ENCODE measurements around the gene NOL4L.

Gene NOL4L

DNA sequence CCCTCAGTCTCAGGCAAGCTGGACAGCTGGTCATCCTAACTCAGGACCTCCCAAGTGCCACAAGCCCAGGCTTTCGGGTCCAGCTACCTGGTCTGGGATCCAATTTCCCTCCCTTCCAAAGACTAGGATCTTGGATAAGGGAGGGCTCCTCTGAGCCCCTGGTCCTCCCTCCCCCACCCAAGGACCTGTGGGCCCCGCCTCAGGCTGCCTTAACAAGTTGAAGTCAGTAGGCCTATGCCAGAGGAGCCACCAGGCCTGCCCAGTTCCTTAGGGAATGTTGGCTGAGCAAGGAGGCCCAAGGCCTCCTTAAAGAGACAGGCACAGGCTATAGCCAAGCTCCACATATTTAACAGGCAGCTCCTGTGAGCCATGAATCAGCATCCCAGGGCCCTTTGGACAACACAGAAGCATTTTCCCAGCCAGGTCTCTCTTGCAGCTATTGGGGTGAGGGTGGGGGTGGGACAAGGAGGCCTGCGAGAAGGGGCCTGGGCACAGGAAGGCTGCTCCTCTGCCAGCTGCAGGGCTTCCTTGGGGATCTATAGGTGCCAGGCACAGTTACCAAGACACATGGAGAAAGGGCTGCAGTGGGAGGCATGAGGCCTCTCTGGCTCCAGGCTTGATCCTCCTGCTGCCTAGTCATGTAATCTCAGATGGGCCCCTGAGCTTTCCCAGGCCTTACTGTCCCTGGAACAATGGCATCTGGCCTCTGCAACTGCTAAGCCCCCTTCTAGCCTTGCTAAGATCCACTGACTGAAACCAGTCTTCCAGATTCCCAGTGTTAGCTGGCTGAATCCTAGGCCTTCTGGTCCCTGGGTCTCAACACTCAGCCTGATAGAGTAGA, 27.4 kb upstream of the NOL4L start:
- TF ChIP-seq, protein P1, sequence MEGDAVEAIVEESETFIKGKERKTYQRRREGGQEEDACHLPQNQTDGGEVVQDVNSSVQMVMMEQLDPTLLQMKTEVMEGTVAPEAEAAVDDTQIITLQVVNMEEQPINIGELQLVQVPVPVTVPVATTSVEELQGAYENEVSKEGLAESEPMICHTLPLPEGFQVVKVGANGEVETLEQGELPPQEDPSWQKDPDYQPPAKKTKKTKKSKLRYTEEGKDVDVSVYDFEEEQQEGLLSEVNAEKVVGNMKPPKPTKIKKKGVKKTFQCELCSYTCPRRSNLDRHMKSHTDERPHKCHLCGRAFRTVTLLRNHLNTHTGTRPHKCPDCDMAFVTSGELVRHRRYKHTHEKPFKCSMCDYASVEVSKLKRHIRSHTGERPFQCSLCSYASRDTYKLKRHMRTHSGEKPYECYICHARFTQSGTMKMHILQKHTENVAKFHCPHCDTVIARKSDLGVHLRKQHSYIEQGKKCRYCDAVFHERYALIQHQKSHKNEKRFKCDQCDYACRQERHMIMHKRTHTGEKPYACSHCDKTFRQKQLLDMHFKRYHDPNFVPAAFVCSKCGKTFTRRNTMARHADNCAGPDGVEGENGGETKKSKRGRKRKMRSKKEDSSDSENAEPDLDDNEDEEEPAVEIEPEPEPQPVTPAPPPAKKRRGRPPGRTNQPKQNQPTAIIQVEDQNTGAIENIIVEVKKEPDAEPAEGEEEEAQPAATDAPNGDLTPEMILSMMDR (IDR thresholded peaks at IDR 0.05; ENCODE audit: borderline replicate concordance, insufficient read depth, low read depth, low read length): no peak
- no peak overlapping the region for H3K4me3 ChIP-seq (ENCODE audit: low read depth, low read length)

DNA sequence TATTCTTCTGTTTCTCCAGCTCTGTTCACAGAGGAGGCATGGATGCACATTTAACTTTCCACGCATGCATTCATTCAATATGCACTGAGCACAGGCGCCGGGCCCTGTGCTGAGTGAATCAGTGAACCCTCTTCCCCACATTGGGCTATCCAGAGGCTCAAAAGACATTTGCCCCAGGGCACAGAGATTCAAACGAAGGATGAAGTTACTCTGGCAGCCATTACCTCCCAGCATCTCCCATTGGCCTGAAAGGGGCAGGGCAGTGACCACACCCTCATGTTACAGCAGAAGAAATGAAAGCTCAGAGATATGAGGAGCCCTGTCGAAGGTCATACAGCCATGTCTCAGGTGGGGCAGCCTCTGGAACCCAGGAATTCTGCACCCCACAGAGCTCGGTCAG, 26.7 kb upstream of the NOL4L start:
- TF ChIP-seq, protein P1 (IDR thresholded peaks at IDR 0.05; ENCODE audit: borderline replicate concordance, insufficient read depth, low read depth, low read length): no peak
- no peak overlapping the region for H3K4me3 ChIP-seq (ENCODE audit: low read depth, low read length)

DNA sequence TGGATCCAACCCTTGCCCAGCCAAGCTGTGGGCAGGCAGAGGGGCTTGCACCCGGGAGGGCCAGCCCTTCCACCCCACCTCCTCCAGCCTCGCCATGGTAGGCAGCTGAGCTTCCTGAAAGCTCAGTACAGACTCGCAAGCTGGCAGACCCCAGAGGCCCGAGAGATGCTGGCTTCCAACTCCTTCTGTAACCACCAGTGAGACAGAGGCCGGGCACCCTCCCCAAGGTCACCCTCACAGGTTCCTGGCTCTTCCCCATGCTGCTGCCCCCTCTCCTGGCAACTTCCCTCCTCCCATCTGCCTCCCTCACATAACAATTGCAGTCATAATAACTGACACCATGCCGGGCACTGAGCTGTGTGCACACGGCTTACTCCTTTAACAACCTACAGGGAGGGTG, 26.2 kb upstream of the NOL4L start:
- H3K4me3 ChIP-seq (ENCODE audit: low read depth, low read length): no peak overlapping the region

DNA sequence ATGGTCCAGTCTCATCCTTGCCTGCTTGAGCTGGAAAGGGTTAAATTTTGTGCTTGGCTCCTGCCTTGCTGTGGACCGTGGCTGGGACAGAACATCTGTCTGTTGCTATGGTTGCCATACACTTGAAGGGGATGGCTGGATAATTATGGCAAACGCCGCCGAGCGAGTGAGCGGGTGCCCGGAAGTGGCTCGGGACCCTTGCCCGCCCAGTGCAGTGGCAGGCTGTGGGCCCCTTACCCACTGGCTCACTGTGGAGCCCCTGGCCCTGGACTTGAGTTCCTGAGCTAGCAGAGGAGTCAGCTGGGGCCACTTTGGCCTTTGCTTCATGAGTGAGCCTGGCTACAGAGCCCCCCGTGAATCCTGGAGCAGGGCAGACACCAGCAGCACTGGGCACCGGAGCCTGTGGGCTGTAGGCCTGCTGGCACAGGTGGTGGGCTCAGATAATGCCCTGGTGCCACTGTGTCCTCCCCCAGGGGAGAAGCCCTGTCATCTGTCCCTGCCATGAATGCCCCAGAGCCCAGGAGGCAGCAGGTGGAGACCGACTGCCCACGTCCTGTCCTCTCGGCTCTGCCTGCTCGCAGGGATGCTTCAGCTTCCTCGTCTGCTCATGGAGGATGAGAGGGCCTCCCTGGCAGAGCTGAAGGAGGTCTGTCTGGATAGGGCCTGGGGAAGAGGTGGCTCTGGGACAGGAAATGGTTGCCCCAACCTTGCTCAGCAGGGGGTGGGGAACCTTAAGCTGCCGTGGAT, 25.5 kb upstream of the NOL4L start:
- no peak overlapping the region for H3K4me3 ChIP-seq (ENCODE audit: low read depth, low read length)
- TF ChIP-seq, protein P1 (IDR thresholded peaks at IDR 0.05; ENCODE audit: borderline replicate concordance, insufficient read depth, low read depth, low read length): no peak

More for the DNA sequence above, 26.2 kb upstream of the NOL4L start:
- TF ChIP-seq, protein P1 (IDR thresholded peaks at IDR 0.05; ENCODE audit: borderline replicate concordance, insufficient read depth, low read depth, low read length): no peak

DNA sequence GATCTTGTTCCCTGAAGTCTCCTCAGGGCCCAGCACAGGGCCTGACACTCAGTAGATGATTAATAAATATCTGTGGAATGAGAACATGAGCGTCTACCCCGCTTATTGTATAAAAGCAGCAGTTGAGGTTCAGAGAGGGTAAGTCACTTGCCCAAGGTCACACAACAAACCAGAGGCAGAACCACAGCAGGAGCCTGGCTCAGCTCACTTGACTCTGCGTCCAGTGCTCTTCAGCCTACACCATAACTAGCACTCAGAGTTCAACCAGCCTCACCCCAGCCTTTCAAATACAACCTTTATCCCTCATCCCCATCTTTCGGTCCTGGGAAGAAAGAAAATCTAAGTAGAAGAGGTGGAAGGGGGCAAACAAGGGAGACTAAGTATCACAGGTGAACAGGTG, 24.9 kb upstream of the NOL4L start:
- no peak overlapping the region for H3K4me3 ChIP-seq (ENCODE audit: low read depth, low read length)
- TF ChIP-seq, protein P1 (IDR thresholded peaks at IDR 0.05; ENCODE audit: borderline replicate concordance, insufficient read depth, low read depth, low read length): no peak

DNA sequence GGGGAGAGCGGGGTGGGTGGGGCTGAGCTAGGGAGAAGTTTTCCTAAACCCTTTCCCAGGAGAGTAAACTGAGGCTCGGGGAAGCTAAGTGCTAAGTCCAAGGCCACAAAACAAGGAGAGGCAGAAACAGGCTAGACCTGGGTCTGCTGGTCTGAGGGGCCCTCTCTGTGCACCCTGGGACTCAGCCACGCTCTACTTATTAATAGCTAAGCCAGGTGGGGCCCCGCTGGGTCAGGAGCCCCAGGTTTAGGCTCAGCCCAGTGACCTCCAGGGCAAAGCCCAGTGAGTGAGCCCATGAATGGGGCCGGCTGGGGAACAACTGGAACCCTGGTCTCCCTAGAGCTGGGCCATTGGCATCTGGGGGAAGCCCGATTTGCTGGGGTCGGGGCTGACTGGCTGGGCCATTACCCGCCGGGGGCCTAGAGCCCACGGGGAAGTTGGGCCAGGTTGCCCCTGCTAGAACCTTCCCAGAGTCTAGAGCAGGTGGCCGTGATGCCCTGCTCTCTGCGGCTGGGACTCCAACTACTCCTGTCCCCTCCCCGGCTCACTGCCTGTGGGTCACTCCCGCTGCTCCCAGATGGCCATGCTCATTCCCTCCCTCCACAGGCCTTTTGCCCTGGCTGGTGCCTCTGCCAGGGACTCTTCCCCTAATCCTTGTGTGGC, 24.1 kb upstream of the NOL4L start:
- TF ChIP-seq, protein P1 (IDR thresholded peaks at IDR 0.05; ENCODE audit: borderline replicate concordance, insufficient read depth, low read depth, low read length): no peak
- no peak overlapping the region for H3K4me3 ChIP-seq (ENCODE audit: low read depth, low read length)
